IMR-90 (cell line): ENCODE data around the gene TOX3. TPM values are rescaled to one million over a fixed set of nuclear protein-coding genes. Genes with fewer than 3 reads are reported as not detected.

Experiments used
- ATAC-seq: fragments of 200-7000 bp; cut with Tn5 transposase; 2 replicates; pipeline ENCODE4 v1.9.1; 2020; ENCODE audit warnings: low read depth, mild to moderate bottlenecking, moderate library complexity
- BruUV-seq: library from RNA; stranded (reverse); fragments of 400-500 nt; replicated peaks from 2 replicates; lab custom pipeline; 2021; lab: Mats Ljungman, UMichigan
- CTCF ChIA-PET: fragments of 300-600 bp; formaldehyde crosslinking; extraction: SDS; loops from one replicate; lab custom pipeline; 2021; ENCODE audit warnings: antibody characterized with exemption; lab: Yijun Ruan, JAX
- POLR2A ChIA-PET: fragments of 300-600 bp; sonication (Branson Sonifier 250); formaldehyde crosslinking; loops from one replicate; lab custom pipeline; 2022; ENCODE audit warnings: antibody characterized with exemption; ENCODE audit not compliant: unreplicated experiment; lab: Charles Lee
- DNase-seq: peaks from one replicate; pipeline ENCODE4 v3.0.0; 2013
- H2AFZ ChIP-seq: replicated peaks from 2 replicates; pipeline ENCODE3; 2013; ENCODE audit warnings: low read length, mild to moderate bottlenecking; ENCODE audit not compliant: poor library complexity
- H2AK5ac ChIP-seq: 2 replicates; pipeline ENCODE4 v1.6.1; 2013; ENCODE audit warnings: low read depth, low read length, inconsistent platforms
- H2AK9ac ChIP-seq: replicated peaks from 2 replicates; pipeline ENCODE3; 2013; ENCODE audit warnings: mild to moderate bottlenecking, low read depth, low read length, moderate library complexity; ENCODE audit not compliant: poor library complexity
- H2BK120ac ChIP-seq: 2 replicates; pipeline ENCODE4 v1.6.1; 2013; ENCODE audit warnings: low read depth, low read length, inconsistent platforms
- H2BK15ac ChIP-seq: 3 replicates; pipeline ENCODE4 v1.6.1; 2013; ENCODE audit warnings: low read depth, low read length, inconsistent platforms
- H2BK20ac ChIP-seq: 2 replicates; pipeline ENCODE4 v1.6.1; 2013; ENCODE audit warnings: low read depth, mild to moderate bottlenecking, inconsistent platforms, low read length, moderate library complexity
- H2BK5ac ChIP-seq: 2 replicates; pipeline ENCODE4 v1.6.1; 2013; ENCODE audit warnings: mild to moderate bottlenecking, low read depth, low read length, inconsistent platforms; ENCODE audit not compliant: poor library complexity, severe bottlenecking
- H3K14ac ChIP-seq: replicated peaks from 2 replicates; pipeline ENCODE4 v1.6.1; 2013; ENCODE audit warnings: low read depth, low read length, inconsistent platforms
- H3K18ac ChIP-seq: 2 replicates; pipeline ENCODE4 v1.6.1; 2013; ENCODE audit warnings: low read depth, low read length, control low read depth
- H3K23ac ChIP-seq: 2 replicates; pipeline ENCODE4 v1.6.1; 2013; ENCODE audit warnings: low read depth, low read length, inconsistent platforms
- H3K27ac ChIP-seq: 2 replicates; pipeline ENCODE4 v1.5.1; 2013; ENCODE audit warnings: mild to moderate bottlenecking, control low read depth, low read length; ENCODE audit not compliant: insufficient read depth
- H3K27me3 ChIP-seq: 2 replicates; pipeline ENCODE4 v1.6.1; 2013; ENCODE audit warnings: low read length; ENCODE audit not compliant: control insufficient read depth, insufficient read depth
- H3K36me3 ChIP-seq: 2 replicates; pipeline ENCODE4 v1.6.1; 2013; ENCODE audit warnings: low read length, mixed read lengths; ENCODE audit not compliant: control insufficient read depth, insufficient read depth
- H3K4ac ChIP-seq: 2 replicates; pipeline ENCODE4 v1.6.1; 2013; ENCODE audit warnings: low read depth, low read length, inconsistent platforms
- H3K4me1 ChIP-seq: 2 replicates; pipeline ENCODE4 v1.6.1; 2013; ENCODE audit warnings: low read length, mixed read lengths; ENCODE audit not compliant: control insufficient read depth, insufficient read depth
- H3K4me2 ChIP-seq: 2 replicates; pipeline ENCODE4 v1.6.1; 2013; ENCODE audit warnings: low read depth, mild to moderate bottlenecking, control low read depth, low read length, moderate library complexity
- H3K4me3 ChIP-seq: 2 replicates; pipeline ENCODE4 v1.5.1; 2013; ENCODE audit warnings: low read depth, mild to moderate bottlenecking, control low read depth, low read length, moderate library complexity; ENCODE audit not compliant: insufficient read depth
- H3K56ac ChIP-seq: 2 replicates; pipeline ENCODE4 v1.6.1; 2013; ENCODE audit warnings: low read length, inconsistent platforms; ENCODE audit not compliant: insufficient read depth; ENCODE audit errors: extremely low read depth
- H3K79me1 ChIP-seq, 2 experiments: 2 replicates each; pipeline ENCODE4 v1.6.1; 2013; ENCODE audit warnings: low read length in 2 of 2, inconsistent platforms in 1 of 2, low read depth in 1 of 2
- H3K9ac ChIP-seq: 2 replicates; pipeline ENCODE4 v1.6.1; 2013; ENCODE audit warnings: low read depth, low read length, control low read depth
- H3K9me1 ChIP-seq: 2 replicates; pipeline ENCODE4 v1.6.1; 2013; ENCODE audit warnings: low read length, inconsistent platforms; ENCODE audit not compliant: insufficient read depth
- H3K9me3 ChIP-seq: 2 replicates; pipeline ENCODE4 v1.6.1; 2013; ENCODE audit warnings: low read length; ENCODE audit not compliant: control insufficient read depth, insufficient read depth
- H4K20me1 ChIP-seq: 2 replicates; pipeline ENCODE4 v1.6.1; 2013; ENCODE audit warnings: low read length, inconsistent platforms; ENCODE audit not compliant: insufficient read depth
- H4K5ac ChIP-seq: 2 replicates; pipeline ENCODE4 v1.6.1; 2013; ENCODE audit warnings: mild to moderate bottlenecking, low read depth, low read length, control low read depth
- H4K8ac ChIP-seq, 2 experiments: 2 replicates each; pipeline ENCODE4 v1.6.1; 2013; ENCODE audit warnings: low read depth in 2 of 2, low read length in 2 of 2, control low read depth in 1 of 2, inconsistent platforms in 1 of 2
- H4K91ac ChIP-seq: 2 replicates; pipeline ENCODE4 v1.6.1; 2013; ENCODE audit warnings: low read depth, low read length, inconsistent platforms; ENCODE audit not compliant: insufficient read depth
- BHLHE40 ChIP-seq: fragments of 150-350 bp; IDR thresholded peaks from 2 replicates; pipeline ENCODE4 v1.6.1; 2016; ENCODE audit warnings: mild to moderate bottlenecking, low read depth, low read length
- CEBPB ChIP-seq: IDR thresholded peaks from 2 replicates; pipeline ENCODE4 v1.6.1; 2012; ENCODE audit warnings: low read depth, low read length, improper control_type of control experiment
- CHD1 ChIP-seq: IDR thresholded peaks from 2 replicates; pipeline ENCODE4 v1.6.1; 2012; ENCODE audit warnings: low read depth, low read length, improper control_type of control experiment
- CTCF ChIP-seq: conservative IDR thresholded peaks from 2 replicates; pipeline ENCODE4 v1.5.1; 2012; ENCODE audit warnings: mild to moderate bottlenecking, low read depth, low read length, improper control_type of control experiment
- ELK1 ChIP-seq: fragments of 150-350 bp; IDR thresholded peaks from 2 replicates; pipeline ENCODE4 v1.6.1; 2016; ENCODE audit warnings: low read depth, mild to moderate bottlenecking, low read length, moderate library complexity, borderline replicate concordance
- FOS ChIP-seq: fragments of 150-350 bp; IDR thresholded peaks from 2 replicates; pipeline ENCODE4 v1.6.1; 2016; ENCODE audit warnings: low read depth, low read length
- MAFK ChIP-seq: IDR thresholded peaks from 2 replicates; pipeline ENCODE4 v1.6.1; 2012; ENCODE audit warnings: low read depth, low read length, improper control_type of control experiment
- MAZ ChIP-seq: IDR thresholded peaks from 2 replicates; pipeline ENCODE4 v1.6.1; 2012; ENCODE audit warnings: low read depth, mild to moderate bottlenecking, low read length, improper control_type of control experiment, moderate library complexity, borderline replicate concordance
- NFE2L2 ChIP-seq: fragments of 150-350 bp; IDR thresholded peaks from 2 replicates; pipeline ENCODE4 v1.6.1; 2016; ENCODE audit warnings: low read depth, mild to moderate bottlenecking, low read length
- POLR2A ChIP-seq: IDR thresholded peaks from 2 replicates; pipeline ENCODE4 v1.6.1; 2012; ENCODE audit warnings: mild to moderate bottlenecking, low read depth, low read length
- RAD21 ChIP-seq: IDR thresholded peaks from 2 replicates; pipeline ENCODE4 v1.6.1; 2012; ENCODE audit warnings: low read length, improper control_type of control experiment
- RCOR1 ChIP-seq: IDR thresholded peaks from 2 replicates; pipeline ENCODE4 v1.6.1; 2012; ENCODE audit warnings: mild to moderate bottlenecking, low read length, improper control_type of control experiment; ENCODE audit not compliant: insufficient replicate concordance
- RFX5 ChIP-seq: IDR thresholded peaks from 2 replicates; pipeline ENCODE4 v1.8.0; 2012; ENCODE audit warnings: low read depth, mild to moderate bottlenecking, low read length, moderate library complexity
- SMC3 ChIP-seq: fragments of 150-350 bp; IDR thresholded peaks from 2 replicates; pipeline ENCODE4 v1.6.1; 2016; ENCODE audit warnings: low read depth, mild to moderate bottlenecking, antibody characterized with exemption, low read length, moderate library complexity
- USF2 ChIP-seq: fragments of 150-350 bp; IDR thresholded peaks from 2 replicates; pipeline ENCODE4 v1.6.1; 2017; ENCODE audit warnings: mild to moderate bottlenecking, antibody characterized with exemption, low read length, low read depth
- WGBS, 2 experiments: methylation state at CpG; one replicate each; pipeline versions ENCODE4 v1.1.5 to v1.1.7; 2013; ENCODE audit warnings: missing lambda C conversion rate in 2 of 2; ENCODE audit not compliant: insufficient read length in 1 of 2; ENCODE audit errors: extremely low coverage in 2 of 2; 5-methylcytosine and 5-hydroxymethylcytosine counted together
- dilution Hi-C: fragments of 300-500 bp; cut with HindIII; formaldehyde crosslinking; loops from one replicate; pipeline ENCODE4 v1.14.3; 2018; ENCODE audit warnings: low sequenced_read_pairs; ENCODE audit not compliant: unreplicated experiment
- in situ Hi-C: fragments of 300-500 bp; cut with MboI; formaldehyde crosslinking; loops from 3 replicates; pipeline ENCODE4 v1.14.3; 2019; ENCODE audit warnings: low sequenced_read_pairs, inconsistent platforms, mixed read lengths
- intact Hi-C: fragments of 100-400 bp; cut with micrococcal nuclease; formaldehyde crosslinking; loops from 2 replicates; pipeline ENCODE4 v1.10.0; 2022
- polyA plus RNA-seq, 3 experiments: library from polyadenylated mRNA; depleted of rRNA; stranded (reverse); fragments of >200 nt; gene quantifications; 2 replicates each; pipeline ENCODE4 v1.2.3, GENCODE V29; 2012; ENCODE audit warnings: low replicate concordance in 1 of 3
- total RNA-seq: library from RNA; depleted of rRNA; stranded (reverse); fragments of >200 nt; gene quantifications from 2 replicates; pipeline ENCODE4 v1.2.3, GENCODE V29; 2012

TOX3 gene
- total and polyA plus RNA-seq, 2 of the 4 experiments (the other 2 are of a cell fraction) = not detected

- in situ Hi-C loops (no loop called here), intact Hi-C loops (no loop called here), dilution Hi-C loops (no loop called here)
- no peak overlapping the region for H3K9ac ChIP-seq
- H4K20me1 ChIP-seq = no peaks in the 10 kb centered on the region
- CTCF ChIA-PET = no interaction called here
- H2BK20ac ChIP-seq = no peak overlapping the region
- no TSS peak for BruUV-seq
- H3K4me1 ChIP-seq = no peaks in the 10 kb centered on the region
- H2AK5ac ChIP-seq = no peak overlapping the region
- POLR2A ChIA-PET = no interaction called here
- no peak overlapping the region for H2BK15ac ChIP-seq
- no peak overlapping the region for H2BK120ac ChIP-seq
- H2AK9ac ChIP-seq = no peak overlapping the region
- no peak overlapping the region for H4K5ac ChIP-seq
- ATAC-seq (no peak), DNase-seq (no peak)
- no peak overlapping the region for H3K27ac ChIP-seq
- no peak overlapping the region for H2AFZ ChIP-seq
- H3K14ac ChIP-seq = no peak overlapping the region
- H3K18ac ChIP-seq = no peak overlapping the region
- no peak overlapping the region for H2BK5ac ChIP-seq
- no peaks in the 10 kb centered on the region for H3K79me1 ChIP-seq
- no peak overlapping the region for H4K91ac ChIP-seq
- WGBS, 2 experiments = no CpG with 5 or more reads among the region's 1 CpG
- no peak overlapping the region for H4K8ac ChIP-seq
- no peak overlapping the region for H3K56ac ChIP-seq
- H3K4me3 ChIP-seq = no peak overlapping the region
- H3K36me3 ChIP-seq = no peaks in the 10 kb centered on the region
- TF ChIP-seq ELK1 (no peak), CEBPB (no peak), RCOR1 (no peak), RFX5 (no peak), MAFK (no peak), RAD21 (no peak), NFE2L2 (no peak), POLR2A (no peak), USF2 (no peak), FOS (no peak), CHD1 (no peak), CTCF (no peak), SMC3 (no peak), BHLHE40 (no peak), MAZ (no peak)
- no peak overlapping the region for H3K4ac ChIP-seq
- H3K23ac ChIP-seq = no peak overlapping the region
- H3K9me1 ChIP-seq = no peaks in the 10 kb centered on the region
- no peaks in the 10 kb centered on the region for H3K27me3 ChIP-seq
- no peak overlapping the region for H3K4me2 ChIP-seq
- H3K9me3 ChIP-seq = no peaks in the 10 kb centered on the region
Measured at GRCh38 chr16:52533296-52533695, 13.6 kb downstream of the TOX3 start.
